K562 (cell line): ENCODE measurements around the gene CYP4V2. TPM values are rescaled to one million over a fixed set of nuclear protein-coding genes. Genes with fewer than 3 reads are reported as not detected.

ENCODE experiments used
- ATF1 ChIP-seq, 2 experiments: fragments of 450-650 bp in 1 of 2; IDR thresholded peaks; 2 replicates each; pipeline ENCODE4 v1.6.1; 2016; ENCODE audit warnings: missing compliant biosample characterization in 1 of 2, missing genetic modification characterization in 1 of 2
- C11orf30 ChIP-seq: fragments of 450-650 bp; IDR thresholded peaks from 2 replicates; pipeline ENCODE4 v1.6.1; 2016; ENCODE audit warnings: low read depth, mild to moderate bottlenecking
- CBX2 ChIP-seq: fragments of 200-600 bp; sonication (generic); IDR thresholded peaks from one replicate; pipeline ENCODE4 v1.6.1; 2012; ENCODE audit warnings: mild to moderate bottlenecking, low read length, inconsistent platforms; ENCODE audit not compliant: insufficient read depth, poor library complexity, severe bottlenecking
- CHD4 ChIP-seq: fragments of 200-600 bp; sonication (generic); IDR thresholded peaks from 3 replicates; pipeline ENCODE4 v1.6.1; 2012; ENCODE audit warnings: low read depth, mild to moderate bottlenecking, mixed read lengths, low read length, inconsistent platforms; ENCODE audit not compliant: insufficient read depth, insufficient replicate concordance, poor library complexity, severe bottlenecking
- ETV1 ChIP-seq: fragments of 450-650 bp; conservative IDR thresholded peaks from 2 replicates; pipeline ENCODE4 v1.6.1; 2016; ENCODE audit warnings: missing genetic modification characterization, control low read depth, low read depth, missing compliant biosample characterization
- FOXK1 ChIP-seq: sonication (generic); formaldehyde crosslinking; IDR thresholded peaks from 2 replicates; pipeline ENCODE4 v1.8.0; 2022; ENCODE audit warnings: missing genetic modification reagents, mild to moderate bottlenecking, borderline replicate concordance
- KLF13 ChIP-seq: fragments of 450-650 bp; IDR thresholded peaks from 2 replicates; pipeline ENCODE4 v1.6.1; 2016; ENCODE audit warnings: missing genetic modification characterization, low read depth, mild to moderate bottlenecking, missing compliant biosample characterization, moderate library complexity, borderline replicate concordance
- PCBP2 ChIP-seq: fragments of 200-400 bp; formaldehyde crosslinking; IDR thresholded peaks from 2 replicates; pipeline ENCODE4 v1.6.1; 2018; ENCODE audit warnings: low read length, low read depth, mild to moderate bottlenecking, moderate library complexity; ENCODE audit not compliant: poor library complexity, severe bottlenecking
- PHB ChIP-seq: fragments of 250-450 bp; sonication (Bioruptor Pico); IDR thresholded peaks from 2 replicates; pipeline ENCODE4 v1.5.0; 2021
- SMC3 ChIP-seq: conservative IDR thresholded peaks from 2 replicates; pipeline ENCODE4 v1.6.1; 2011; ENCODE audit warnings: low read depth, low read length, improper control_type of control experiment; ENCODE audit not compliant: insufficient read depth
- SPI1 ChIP-seq: IDR thresholded peaks from 2 replicates; pipeline ENCODE4 v1.6.1; 2011; ENCODE audit warnings: low read depth, low read length, control low read depth, borderline replicate concordance
- ZNF561 ChIP-seq: fragments of 450-650 bp; formaldehyde crosslinking; conservative IDR thresholded peaks from 2 replicates; pipeline ENCODE4 v1.4.0; 2020; ENCODE audit warnings: mild to moderate bottlenecking, moderate library complexity
- ZNF586 ChIP-seq: fragments of 450-650 bp; formaldehyde crosslinking; conservative IDR thresholded peaks from 2 replicates; pipeline ENCODE4 v1.4.0; 2020; ENCODE audit warnings: mild to moderate bottlenecking, moderate library complexity
- ZSCAN32 ChIP-seq: fragments of 450-650 bp; formaldehyde crosslinking; IDR thresholded peaks from 2 replicates; pipeline ENCODE4 v1.4.0; 2020; ENCODE audit warnings: mild to moderate bottlenecking, moderate library complexity
- polyA plus RNA-seq, 8 experiments: library from polyadenylated mRNA; depleted of rRNA in 4 of 8; stranded (reverse) in 5 of 8; unstranded in 3 of 8; fragments of >200 nt; fragmentation: Nextera tagmentation in 2 of 8; fragmentation: Illumina TruSeq in 1 of 8; extraction: Ambion mirVana in 2 of 8; extraction: Trizol in 1 of 8; gene quantifications; 2 replicates each; pipeline versions ENCODE4 v1.2.1 to v1.2.3, GENCODE V29; 2011 to 2014; ENCODE audit warnings: inconsistent platforms in 1 of 8, missing spikeins in 1 of 8
- total RNA-seq, 7 experiments: library from RNA; depleted of rRNA in 6 of 7; stranded (reverse); fragments of >200 nt in 6 of 7; fragmentation: Illumina TruSeq in 2 of 7; extraction: Trizol in 2 of 7; gene quantifications; 2 replicates each; pipeline versions ENCODE4 v1.2.1 to v1.2.3, GENCODE V29; 2011 to 2021; ENCODE audit warnings: low replicate concordance in 1 of 7
- TF ChIP-seq, protein P1 (sequence below): fragments of 250-450 bp; sonication (Bioruptor Pico); IDR thresholded peaks from 2 replicates; pipeline ENCODE4 v1.5.1; 2021; ENCODE audit warnings: mild to moderate bottlenecking
- TF ChIP-seq, protein P2 (sequence below): IDR thresholded peaks from 2 replicates; pipeline ENCODE4 v1.6.1; 2011; ENCODE audit not compliant: insufficient read length; ENCODE audit errors: extremely low read depth
- TF ChIP-seq, protein P3 (sequence below): fragments of 250-450 bp; sonication (Bioruptor Pico); IDR thresholded peaks from 2 replicates; pipeline ENCODE4 v1.8.0; 2021; ENCODE audit warnings: moderate library complexity, mild to moderate bottlenecking, inconsistent platforms
- TF ChIP-seq, protein P4 (sequence below): fragments of 450-650 bp; IDR thresholded peaks from 2 replicates; pipeline ENCODE4 v1.6.1; 2016; ENCODE audit warnings: low read depth, mild to moderate bottlenecking, moderate library complexity
- TF ChIP-seq, protein P5 (sequence below): fragments of 250-450 bp; sonication (Bioruptor Pico); IDR thresholded peaks from 2 replicates; pipeline ENCODE4 v1.9.0; 2021; ENCODE audit warnings: mild to moderate bottlenecking, inconsistent platforms

Gene CYP4V2
- total and polyA plus RNA-seq, 9 of the 15 experiments (the other 6 are each of a cell fraction or from before 2014, with no cell fraction given) = 1.1 to 8.3 (median 3.9) TPM

DNA sequence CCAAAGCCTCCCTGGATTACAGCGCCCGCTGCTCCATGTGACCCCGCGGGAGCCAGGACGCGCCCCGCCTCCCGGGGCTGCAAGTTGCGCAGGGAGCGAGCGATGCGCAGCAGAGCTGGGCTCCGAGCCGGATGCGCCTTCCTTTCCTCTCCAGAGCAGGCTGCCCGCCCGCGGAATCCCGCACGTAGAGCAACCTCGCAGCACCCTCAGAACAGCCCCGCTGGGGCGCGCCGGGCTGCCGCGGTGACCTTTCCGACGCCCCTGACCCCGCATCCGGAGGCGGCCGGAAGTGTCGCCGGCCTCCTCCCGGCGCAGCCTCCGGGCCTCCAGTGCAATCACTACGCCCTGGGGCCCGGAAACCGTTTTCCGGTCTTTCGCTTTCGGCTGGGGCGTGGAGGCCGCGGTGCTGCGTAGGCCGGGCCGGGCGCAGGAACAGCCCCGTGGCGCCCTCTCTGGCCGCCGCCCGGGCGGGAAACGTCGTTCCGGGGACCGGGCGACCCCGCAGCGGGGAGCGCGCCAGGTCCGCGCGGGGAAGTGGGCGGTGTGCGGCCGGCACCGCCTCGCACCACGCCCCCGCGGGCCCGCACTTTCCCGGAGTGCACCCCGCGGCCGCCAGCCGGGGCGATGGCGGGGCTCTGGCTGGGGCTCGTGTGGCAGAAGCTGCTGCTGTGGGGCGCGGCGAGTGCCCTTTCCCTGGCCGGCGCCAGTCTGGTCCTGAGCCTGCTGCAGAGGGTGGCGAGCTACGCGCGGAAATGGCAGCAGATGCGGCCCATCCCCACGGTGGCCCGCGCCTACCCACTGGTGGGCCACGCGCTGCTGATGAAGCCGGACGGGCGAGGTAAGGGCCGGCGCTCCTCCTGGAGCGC lies at the start of gene CYP4V2 (continued):
- TF ChIP-seq KLF13 (tag) = peak; percentile 59; the same call in 1 of the 2 replicates
- no peak for TF ChIP-seq FOXK1
- TF ChIP-seq, protein P1, sequence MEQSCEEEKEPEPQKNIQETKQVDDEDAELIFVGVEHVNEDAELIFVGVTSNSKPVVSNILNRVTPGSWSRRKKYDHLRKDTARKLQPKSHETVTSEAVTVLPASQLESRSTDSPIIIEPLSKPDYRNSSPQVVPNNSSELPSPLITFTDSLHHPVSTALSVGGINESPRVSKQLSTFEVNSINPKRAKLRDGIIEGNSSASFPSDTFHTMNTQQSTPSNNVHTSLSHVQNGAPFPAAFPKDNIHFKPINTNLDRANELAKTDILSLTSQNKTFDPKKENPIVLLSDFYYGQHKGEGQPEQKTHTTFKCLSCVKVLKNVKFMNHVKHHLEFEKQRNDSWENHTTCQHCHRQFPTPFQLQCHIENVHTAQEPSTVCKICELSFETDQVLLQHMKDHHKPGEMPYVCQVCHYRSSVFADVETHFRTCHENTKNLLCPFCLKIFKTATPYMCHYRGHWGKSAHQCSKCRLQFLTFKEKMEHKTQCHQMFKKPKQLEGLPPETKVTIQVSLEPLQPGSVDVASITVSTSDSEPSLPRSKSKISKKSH = no peak
- TF ChIP-seq CHD4 = no peak
- no peak for TF ChIP-seq PHB (CRISPR knock-in tag)
- no peak for TF ChIP-seq ZNF561
- TF ChIP-seq ATF1 (CRISPR knock-in tag; IDR thresholded peaks at IDR 0.05) = 0 out of 2 replicates have a peak, but pooled peaks have one; percentile 8
- TF ChIP-seq ATF1 (tag; IDR thresholded peaks at IDR 0.05) = peak; percentile 90
- peak; percentile 100 for TF ChIP-seq ETV1 (tag)
- no peak for TF ChIP-seq ZNF586 (CRISPR knock-in tag)
- TF ChIP-seq, protein P2, sequence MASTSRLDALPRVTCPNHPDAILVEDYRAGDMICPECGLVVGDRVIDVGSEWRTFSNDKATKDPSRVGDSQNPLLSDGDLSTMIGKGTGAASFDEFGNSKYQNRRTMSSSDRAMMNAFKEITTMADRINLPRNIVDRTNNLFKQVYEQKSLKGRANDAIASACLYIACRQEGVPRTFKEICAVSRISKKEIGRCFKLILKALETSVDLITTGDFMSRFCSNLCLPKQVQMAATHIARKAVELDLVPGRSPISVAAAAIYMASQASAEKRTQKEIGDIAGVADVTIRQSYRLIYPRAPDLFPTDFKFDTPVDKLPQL = no peak
- TF ChIP-seq, protein P3, sequence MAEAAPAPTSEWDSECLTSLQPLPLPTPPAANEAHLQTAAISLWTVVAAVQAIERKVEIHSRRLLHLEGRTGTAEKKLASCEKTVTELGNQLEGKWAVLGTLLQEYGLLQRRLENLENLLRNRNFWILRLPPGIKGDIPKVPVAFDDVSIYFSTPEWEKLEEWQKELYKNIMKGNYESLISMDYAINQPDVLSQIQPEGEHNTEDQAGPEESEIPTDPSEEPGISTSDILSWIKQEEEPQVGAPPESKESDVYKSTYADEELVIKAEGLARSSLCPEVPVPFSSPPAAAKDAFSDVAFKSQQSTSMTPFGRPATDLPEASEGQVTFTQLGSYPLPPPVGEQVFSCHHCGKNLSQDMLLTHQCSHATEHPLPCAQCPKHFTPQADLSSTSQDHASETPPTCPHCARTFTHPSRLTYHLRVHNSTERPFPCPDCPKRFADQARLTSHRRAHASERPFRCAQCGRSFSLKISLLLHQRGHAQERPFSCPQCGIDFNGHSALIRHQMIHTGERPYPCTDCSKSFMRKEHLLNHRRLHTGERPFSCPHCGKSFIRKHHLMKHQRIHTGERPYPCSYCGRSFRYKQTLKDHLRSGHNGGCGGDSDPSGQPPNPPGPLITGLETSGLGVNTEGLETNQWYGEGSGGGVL (CRISPR knock-in tag) = no peak
- TF ChIP-seq SMC3 = no peak
- TF ChIP-seq, protein P4, sequence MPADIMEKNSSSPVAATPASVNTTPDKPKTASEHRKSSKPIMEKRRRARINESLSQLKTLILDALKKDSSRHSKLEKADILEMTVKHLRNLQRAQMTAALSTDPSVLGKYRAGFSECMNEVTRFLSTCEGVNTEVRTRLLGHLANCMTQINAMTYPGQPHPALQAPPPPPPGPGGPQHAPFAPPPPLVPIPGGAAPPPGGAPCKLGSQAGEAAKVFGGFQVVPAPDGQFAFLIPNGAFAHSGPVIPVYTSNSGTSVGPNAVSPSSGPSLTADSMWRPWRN = no peak
- no peak for TF ChIP-seq PCBP2
- 0 out of 2 replicates have a peak, but pooled peaks have one; percentile 35 for TF ChIP-seq C11orf30
- no peak for TF ChIP-seq SPI1
- TF ChIP-seq CBX2 = no peak
- TF ChIP-seq, protein P5, sequence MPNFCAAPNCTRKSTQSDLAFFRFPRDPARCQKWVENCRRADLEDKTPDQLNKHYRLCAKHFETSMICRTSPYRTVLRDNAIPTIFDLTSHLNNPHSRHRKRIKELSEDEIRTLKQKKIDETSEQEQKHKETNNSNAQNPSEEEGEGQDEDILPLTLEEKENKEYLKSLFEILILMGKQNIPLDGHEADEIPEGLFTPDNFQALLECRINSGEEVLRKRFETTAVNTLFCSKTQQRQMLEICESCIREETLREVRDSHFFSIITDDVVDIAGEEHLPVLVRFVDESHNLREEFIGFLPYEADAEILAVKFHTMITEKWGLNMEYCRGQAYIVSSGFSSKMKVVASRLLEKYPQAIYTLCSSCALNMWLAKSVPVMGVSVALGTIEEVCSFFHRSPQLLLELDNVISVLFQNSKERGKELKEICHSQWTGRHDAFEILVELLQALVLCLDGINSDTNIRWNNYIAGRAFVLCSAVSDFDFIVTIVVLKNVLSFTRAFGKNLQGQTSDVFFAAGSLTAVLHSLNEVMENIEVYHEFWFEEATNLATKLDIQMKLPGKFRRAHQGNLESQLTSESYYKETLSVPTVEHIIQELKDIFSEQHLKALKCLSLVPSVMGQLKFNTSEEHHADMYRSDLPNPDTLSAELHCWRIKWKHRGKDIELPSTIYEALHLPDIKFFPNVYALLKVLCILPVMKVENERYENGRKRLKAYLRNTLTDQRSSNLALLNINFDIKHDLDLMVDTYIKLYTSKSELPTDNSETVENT = peak; percentile 48; the same call in 1 of the 2 replicates
- TF ChIP-seq ZSCAN32 = no peak
